Kidney glomerular epithelial cell (primary cell): ENCODE results near the gene GPR162.
A peak's percentile ranks its signal among the peaks of the same experiment; 100 is the strongest.
"Not testable (repeated sequence)": the region's sequence is repeated elsewhere in the genome, so short reads cannot be mapped to it uniquely, and the experiment has no call there.

ENCODE experiments used
- DNase-seq: peaks from one replicate; lab custom pipeline; 2025; lab: John Stamatoyannopoulos, UW

GPR162 gene

DNA sequence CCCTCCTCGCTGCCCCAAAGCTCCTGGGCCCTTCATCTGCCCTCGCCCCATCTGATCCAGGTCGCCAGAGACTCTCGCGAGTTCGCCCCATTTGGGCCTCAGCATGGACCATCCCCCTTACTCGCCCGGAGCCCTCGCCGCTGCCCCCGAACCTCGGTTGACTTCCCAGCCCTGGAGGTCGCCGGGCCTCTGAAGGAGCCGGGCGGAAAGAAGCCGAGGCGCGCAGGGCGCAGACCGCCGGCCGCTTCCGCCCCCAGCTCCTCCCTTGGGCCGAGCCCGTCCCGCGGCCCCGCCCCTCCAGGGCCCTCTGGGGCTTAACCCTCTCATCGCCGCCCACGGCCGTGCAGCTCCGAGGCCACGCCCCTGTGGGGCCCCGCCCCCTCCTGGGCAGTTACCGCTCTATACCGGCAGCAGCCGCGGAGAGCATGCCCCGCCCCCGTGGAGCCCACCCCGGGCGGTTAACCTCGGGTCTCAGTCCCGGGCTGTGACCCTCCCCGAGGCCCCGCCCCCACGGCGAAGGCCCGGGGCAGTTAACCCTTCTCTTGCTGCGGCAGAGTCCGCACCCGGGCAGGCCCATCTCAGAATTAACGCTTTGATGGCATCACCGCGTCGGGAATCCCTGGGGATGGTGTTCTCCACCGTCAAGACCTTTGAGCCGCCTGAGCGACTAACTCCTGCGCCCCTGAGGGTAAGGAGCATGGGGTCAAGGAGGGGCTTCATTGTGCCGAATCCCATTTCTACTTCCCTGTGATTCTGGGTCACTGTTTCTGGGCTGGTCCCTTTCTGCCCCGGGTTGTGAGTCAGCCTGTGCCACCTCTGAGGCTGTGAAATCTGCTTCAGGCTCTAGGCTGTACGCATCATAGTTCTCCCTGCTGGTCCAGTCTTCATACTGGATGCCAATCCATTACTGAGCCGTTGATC, 51.7 kb downstream of the GPR162 start, which contains the start of gene SPSB2:
Gene SPSB2, minus strand, starts transcription at position 210 of the 921 bp plus-strand sequence. CDS start 402 bp downstream, outside the sequence.
- peak; percentile 92 for DNase-seq

DNA sequence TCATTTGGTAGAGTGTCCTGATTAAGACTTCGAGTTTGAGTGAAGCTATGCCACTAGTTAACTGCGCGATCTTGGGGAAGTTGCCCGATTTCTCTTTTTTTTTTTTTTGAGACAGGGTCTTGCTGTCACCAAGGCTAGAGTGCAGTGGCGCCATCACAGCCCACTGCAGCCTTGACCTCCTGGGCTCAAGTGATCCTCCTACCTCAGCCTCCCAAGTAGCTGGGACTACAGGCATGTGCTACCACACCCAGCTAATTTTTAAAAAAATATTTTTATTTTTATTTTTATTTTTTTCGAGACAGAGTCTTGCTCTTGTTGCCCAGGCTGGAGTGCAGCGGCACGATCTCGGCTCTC, 52.4 kb downstream of the GPR162 start:
- not testable (repeated sequence) for DNase-seq
